A549 (cell line): ENCODE results near the gene RIPOR2.

Source experiments
- CBX8 ChIP-seq: fragments of 200-600 bp; sonication (generic); IDR thresholded peaks from 2 replicates; pipeline ENCODE4 v1.6.1; 2016
- CHD2 ChIP-seq: fragments of 150-350 bp; IDR thresholded peaks from 2 replicates; pipeline ENCODE4 v1.6.1; 2014; ENCODE audit warnings: low read length; ENCODE audit not compliant: partially characterized antibody
- CTCF ChIP-seq: fragments of >200 bp; sonication (Bioruptor Twin); formaldehyde crosslinking; IDR thresholded peaks from 3 replicates; pipeline ENCODE4 v1.5.1; 2016
- EP300 ChIP-seq, 2 experiments: fragments of >200 bp; sonication (Bioruptor Twin); formaldehyde crosslinking; IDR thresholded peaks; 2 replicates in 1 of 2; 3 replicates in 1 of 2; pipeline ENCODE4 v1.6.1; 2016 to 2017
- HOXA7 ChIP-seq: fragments of 250-450 bp; sonication (Bioruptor Pico); IDR thresholded peaks from 2 replicates; pipeline ENCODE4 v1.5.0; 2020; ENCODE audit warnings: mild to moderate bottlenecking, moderate library complexity
- JUN ChIP-seq, 2 experiments: fragments of >200 bp; sonication (Bioruptor Twin); formaldehyde crosslinking; IDR thresholded peaks; 2 replicates in 1 of 2; 3 replicates in 1 of 2; pipeline ENCODE4 v1.6.1; 2016 to 2017
- MAFK ChIP-seq: fragments of 450-650 bp; IDR thresholded peaks from 2 replicates; pipeline ENCODE4 v1.6.1; 2014; ENCODE audit not compliant: partially characterized antibody
- NR3C1 ChIP-seq: fragments of >200 bp; sonication (Bioruptor Twin); formaldehyde crosslinking; IDR thresholded peaks from 3 replicates; pipeline ENCODE4 v1.6.1; 2017
- POLR2A ChIP-seq: IDR thresholded peaks from 2 replicates; pipeline ENCODE4 v1.6.1; 2012; ENCODE audit warnings: mild to moderate bottlenecking, low read length
- RAD21 ChIP-seq, 2 experiments: fragments of >200 bp in 1 of 2; sonication (Bioruptor Twin) in 1 of 2; formaldehyde crosslinking in 1 of 2; IDR thresholded peaks in 1 of 2; conservative IDR thresholded peaks in 1 of 2; 2 replicates in 1 of 2; 3 replicates in 1 of 2; pipeline ENCODE4 v1.6.1; 2012 to 2018; ENCODE audit warnings: inconsistent platforms in 1 of 2
- RARB ChIP-seq: fragments of 250-450 bp; sonication (Bioruptor Pico); IDR thresholded peaks from 2 replicates; pipeline ENCODE4 v1.8.0; 2021; ENCODE audit warnings: mild to moderate bottlenecking, moderate library complexity
- REST ChIP-seq: fragments of 200-600 bp; sonication (generic); IDR thresholded peaks from 2 replicates; pipeline ENCODE4 v1.6.1; 2016; ENCODE audit warnings: antibody characterized with exemption, mild to moderate bottlenecking, moderate library complexity
- SMC3 ChIP-seq: fragments of >200 bp; sonication (Bioruptor Twin); formaldehyde crosslinking; IDR thresholded peaks from 3 replicates; pipeline ENCODE4 v1.6.1; 2018; ENCODE audit warnings: inconsistent platforms
- USF2 ChIP-seq: fragments of 450-650 bp; IDR thresholded peaks from 2 replicates; pipeline ENCODE4 v1.6.1; 2014; ENCODE audit warnings: antibody characterized with exemption

GRCh38 chr6:24868765-24869164 lies 67.0 kb downstream of the RIPOR2 start:
- TF ChIP-seq CTCF: no peak
- no peak for TF ChIP-seq RARB (CRISPR knock-in tag)
- no peak for TF ChIP-seq MAFK
- no peak for TF ChIP-seq SMC3
- TF ChIP-seq POLR2A: no peak
- TF ChIP-seq CHD2: no peak
- TF ChIP-seq USF2: no peak
- no peak for TF ChIP-seq EP300 (IDR thresholded peaks at IDR 0.05)
- TF ChIP-seq HOXA7: no peak
- TF ChIP-seq NR3C1: no peak
- TF ChIP-seq RAD21 (conservative IDR thresholded peaks at IDR 0.05 in 1 of 2, IDR thresholded peaks at IDR 0.05 in 1 of 2): no peak
- no peak for TF ChIP-seq JUN (IDR thresholded peaks at IDR 0.05)
- TF ChIP-seq REST: no peak
- no peak for TF ChIP-seq CBX8
